ENCODE results near the gene LCNL1. TPM values are rescaled to one million over a fixed set of nuclear protein-coding genes. Genes with fewer than 3 reads are reported as not detected.

Gene LCNL1
- total and polyA plus RNA-seq, 4 donors = 0.15 to 2.7 (median 1.4) TPM

DNA sequence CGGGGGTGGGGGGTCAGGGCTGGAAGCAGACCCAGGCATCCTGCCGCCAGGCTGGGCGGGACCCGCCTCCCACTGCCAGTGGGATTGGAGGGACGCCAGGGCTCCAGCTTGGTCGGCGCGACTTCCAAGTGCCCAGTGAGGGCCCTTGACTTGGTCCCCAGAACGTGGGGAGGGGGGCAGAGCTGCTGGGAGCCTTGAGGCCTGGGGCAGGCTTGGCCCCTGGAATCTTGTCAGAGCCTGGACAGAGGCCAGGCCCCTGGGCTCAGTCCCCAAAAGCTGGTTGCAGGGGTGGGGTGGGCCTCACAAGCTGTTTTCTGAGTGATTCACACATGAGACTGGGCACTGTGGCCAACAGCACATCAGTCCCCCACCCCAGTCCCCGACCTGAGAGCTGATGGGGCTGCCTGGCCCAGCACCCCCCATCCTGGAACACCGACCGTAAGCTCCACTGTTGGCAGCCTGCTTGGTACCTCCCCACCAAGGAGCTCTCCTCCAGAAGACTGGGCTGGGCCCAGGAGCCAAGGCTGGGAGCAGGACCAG lies 13.0 kb downstream of the LCNL1 start:
- Histone ChIP-seq H3K4me1 (ENCODE audit: control insufficient read depth in 5 of 5, insufficient read depth in 5 of 5, low read length in 5 of 5) (peaks cover 0 to 37% (median 15%) of the 10 kb centered on the region in 5 donors), H3K4me3 (no peak overlapping the region), H3K9ac (ENCODE audit: insufficient read depth in 1 of 2, low read length in 2 of 2) (no peak overlapping the region), H3K27ac (ENCODE audit: low read depth in 1 of 2, low read length in 1 of 2) (peak overlapping the region in 1 of 2 donors; percentile 40), H3K27me3 (ENCODE audit: control insufficient read depth in 3 of 3, insufficient read depth in 3 of 3, low read length in 2 of 3) (no peaks in the 10 kb centered on the region), H3K36me3 (ENCODE audit: control insufficient read depth in 4 of 4, insufficient read depth in 4 of 4, low read length in 4 of 4) (peaks cover 0 to 13% (median 0%) of the 10 kb centered on the region in 4 donors), H3K9me3 (ENCODE audit: control insufficient read depth in 4 of 4, insufficient read depth in 3 of 4, low read length in 3 of 4) (no peaks in the 10 kb centered on the region)
- peak; percentile 4 for ATAC-seq (ENCODE audit: insufficient read depth, low FRiP score)
- 24 to 27% methylated on average over 10 to 12 of the region's 12 CpGs for WGBS, 2 donors
- peak; percentile 74 to 88 (median 81) for DNase-seq
- TF ChIP-seq, protein P1, sequence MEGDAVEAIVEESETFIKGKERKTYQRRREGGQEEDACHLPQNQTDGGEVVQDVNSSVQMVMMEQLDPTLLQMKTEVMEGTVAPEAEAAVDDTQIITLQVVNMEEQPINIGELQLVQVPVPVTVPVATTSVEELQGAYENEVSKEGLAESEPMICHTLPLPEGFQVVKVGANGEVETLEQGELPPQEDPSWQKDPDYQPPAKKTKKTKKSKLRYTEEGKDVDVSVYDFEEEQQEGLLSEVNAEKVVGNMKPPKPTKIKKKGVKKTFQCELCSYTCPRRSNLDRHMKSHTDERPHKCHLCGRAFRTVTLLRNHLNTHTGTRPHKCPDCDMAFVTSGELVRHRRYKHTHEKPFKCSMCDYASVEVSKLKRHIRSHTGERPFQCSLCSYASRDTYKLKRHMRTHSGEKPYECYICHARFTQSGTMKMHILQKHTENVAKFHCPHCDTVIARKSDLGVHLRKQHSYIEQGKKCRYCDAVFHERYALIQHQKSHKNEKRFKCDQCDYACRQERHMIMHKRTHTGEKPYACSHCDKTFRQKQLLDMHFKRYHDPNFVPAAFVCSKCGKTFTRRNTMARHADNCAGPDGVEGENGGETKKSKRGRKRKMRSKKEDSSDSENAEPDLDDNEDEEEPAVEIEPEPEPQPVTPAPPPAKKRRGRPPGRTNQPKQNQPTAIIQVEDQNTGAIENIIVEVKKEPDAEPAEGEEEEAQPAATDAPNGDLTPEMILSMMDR (IDR thresholded peaks at IDR 0.05; ENCODE audit: control extremely low read depth, extremely low read depth) = no peak

DNA sequence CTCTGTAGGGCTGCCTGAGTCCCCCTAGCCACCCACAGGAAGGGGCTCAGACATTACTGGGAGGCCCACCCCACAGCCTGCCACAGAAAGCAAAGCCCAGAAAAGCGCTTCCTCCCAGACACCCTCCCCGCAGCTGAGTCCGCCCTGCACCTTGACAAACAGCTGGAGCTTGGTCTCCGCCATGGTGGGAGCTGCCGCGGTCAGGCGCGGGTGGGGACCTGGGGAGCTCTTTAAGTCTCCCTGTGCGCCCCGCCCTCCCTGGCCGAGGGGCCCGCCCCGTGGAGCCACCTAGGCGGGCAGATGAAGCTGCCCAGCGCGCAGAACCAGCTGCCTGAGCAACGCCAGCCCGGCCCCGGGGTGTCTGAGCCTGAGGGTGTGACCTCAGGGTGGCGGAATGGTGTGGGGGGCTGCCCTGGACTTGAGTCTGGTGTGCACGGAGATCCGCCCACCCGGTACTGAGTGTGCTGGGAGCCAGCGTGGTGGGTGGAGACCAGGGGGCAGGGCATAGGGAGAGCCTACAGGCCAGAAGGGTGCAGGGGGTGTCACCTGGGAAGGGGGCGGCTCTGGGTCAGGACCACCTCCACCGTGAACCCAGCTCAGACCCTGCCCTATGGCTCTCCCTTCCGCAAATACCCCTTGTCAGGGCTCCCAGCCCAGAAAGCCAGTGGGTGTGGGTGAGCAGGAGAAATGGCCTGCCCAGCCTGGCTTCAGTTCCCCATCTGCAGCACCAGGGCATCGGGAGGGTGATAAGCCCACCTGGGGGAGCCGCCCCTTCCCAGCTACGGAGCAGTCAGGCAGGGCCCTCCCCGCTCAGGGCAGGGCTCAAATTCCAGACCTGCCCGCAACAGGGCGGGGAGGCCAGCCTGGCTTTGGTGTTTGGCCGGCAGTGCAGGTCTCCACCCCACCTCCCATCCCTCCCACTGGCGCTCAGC lies 13.8 kb downstream of the LCNL1 start, which contains the start of gene CLIC3:
TSS of gene CLIC3 (minus strand) at position 208 of the 932 bp plus-strand sequence. CDS start at position 183, 25 bp downstream.
- WGBS, 2 donors = 22 to 25% methylated on average over 33 to 35 of the region's 35 CpGs
- ATAC-seq (ENCODE audit: insufficient read depth, low FRiP score) (no peak), DNase-seq (peak; percentile 54 to 62 (median 56))
- no peaks in the 10 kb centered on the region for H3K9me3 ChIP-seq (ENCODE audit: control insufficient read depth in 4 of 4, insufficient read depth in 3 of 4, low read length in 3 of 4)
- TF ChIP-seq, protein P1 (IDR thresholded peaks at IDR 0.05; ENCODE audit: control extremely low read depth, extremely low read depth) = no peak
- H3K9ac ChIP-seq (ENCODE audit: insufficient read depth in 1 of 2, low read length in 2 of 2) = no peak within 1 kb of the TSS
- H3K27me3 ChIP-seq (ENCODE audit: control insufficient read depth in 3 of 3, insufficient read depth in 3 of 3, low read length in 2 of 3) = no peaks in the 10 kb centered on the region
- H3K4me3 ChIP-seq = no peak within 1 kb of the TSS
- H3K36me3 ChIP-seq (ENCODE audit: control insufficient read depth in 4 of 4, insufficient read depth in 4 of 4, low read length in 4 of 4) = peaks cover 0 to 13% (median 0%) of the 10 kb centered on the region in 4 donors
- peaks cover 0 to 37% (median 15%) of the 10 kb centered on the region in 5 donors for H3K4me1 ChIP-seq (ENCODE audit: control insufficient read depth in 5 of 5, insufficient read depth in 5 of 5, low read length in 5 of 5)
- H3K27ac ChIP-seq (ENCODE audit: low read depth in 1 of 2, low read length in 1 of 2) = peak within 1 kb of the TSS in 1 of 2 donors; percentile 48

DNA sequence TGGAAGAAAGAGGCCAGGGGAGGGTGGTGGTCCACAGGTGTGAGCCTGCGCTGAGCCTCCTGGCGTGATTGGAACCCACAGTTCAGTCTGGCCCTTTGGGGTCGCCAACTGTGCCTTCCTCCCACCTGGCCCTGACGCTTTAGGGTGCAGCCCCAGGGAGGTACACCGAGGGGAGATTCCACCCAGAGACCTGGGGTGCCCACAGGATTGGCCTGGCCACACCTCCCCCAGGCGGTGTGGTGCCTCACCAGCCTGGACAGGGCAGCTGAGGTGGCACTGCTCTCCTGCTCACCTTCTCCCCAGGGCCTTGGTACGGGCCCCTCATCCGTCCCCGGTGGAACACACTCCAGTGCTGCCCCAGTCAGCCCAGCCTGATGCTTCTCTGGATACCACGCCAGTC lies 14.6 kb downstream of the LCNL1 start:
- DNase-seq (no peak), ATAC-seq (ENCODE audit: insufficient read depth, low FRiP score) (no peak)
- Histone ChIP-seq H3K27me3 (ENCODE audit: control insufficient read depth in 3 of 3, insufficient read depth in 3 of 3, low read length in 2 of 3) (no peaks in the 10 kb centered on the region), H3K4me3 (no peak overlapping the region), H3K36me3 (ENCODE audit: control insufficient read depth in 4 of 4, insufficient read depth in 4 of 4, low read length in 4 of 4) (peaks cover 0 to 13% (median 0%) of the 10 kb centered on the region in 4 donors), H3K9ac (ENCODE audit: insufficient read depth in 1 of 2, low read length in 2 of 2) (no peak overlapping the region), H3K4me1 (ENCODE audit: control insufficient read depth in 5 of 5, insufficient read depth in 5 of 5, low read length in 5 of 5) (peaks cover 0 to 37% (median 15%) of the 10 kb centered on the region in 5 donors), H3K27ac (ENCODE audit: low read depth in 1 of 2, low read length in 1 of 2) (peak overlapping the region in 1 of 2 donors; percentile 48), H3K9me3 (ENCODE audit: control insufficient read depth in 4 of 4, insufficient read depth in 3 of 4, low read length in 3 of 4) (no peaks in the 10 kb centered on the region)
- TF ChIP-seq, protein P1 (IDR thresholded peaks at IDR 0.05; ENCODE audit: control extremely low read depth, extremely low read depth) = no peak
- 62 to 86% methylated on average over 10 of the region's 10 CpGs for WGBS, 2 donors
